H9 (cell line): ENCODE data around the gene IFI35. TPM values are rescaled to one million over a fixed set of nuclear protein-coding genes. Genes with fewer than 3 reads are reported as not detected.

Source experiments
- DNase-seq: peaks from one replicate; pipeline ENCODE4 v3.0.0-alpha.2; 2017
- H2AFZ ChIP-seq: one replicate; pipeline ENCODE4 v1.6.1; 2013; ENCODE audit warnings: mild to moderate bottlenecking, low read length, control low read depth, moderate library complexity
- H2AK5ac ChIP-seq: 2 replicates; pipeline ENCODE4 v1.6.1; 2013; ENCODE audit warnings: low read length, control low read depth, mixed read lengths; ENCODE audit not compliant: insufficient read length
- H2BK120ac ChIP-seq: one replicate; pipeline ENCODE4 v1.6.1; 2013; ENCODE audit warnings: low read depth, mild to moderate bottlenecking, low read length, control low read depth, inconsistent platforms; ENCODE audit not compliant: poor library complexity, severe bottlenecking
- H2BK12ac ChIP-seq: 2 replicates; pipeline ENCODE4 v1.6.1; 2013; ENCODE audit warnings: low read length, control low read depth, mixed read lengths, low read depth; ENCODE audit not compliant: insufficient read length
- H2BK15ac ChIP-seq: 2 replicates; pipeline ENCODE4 v1.6.1; 2013; ENCODE audit warnings: low read depth, low read length, control low read depth
- H2BK20ac ChIP-seq: one replicate; pipeline ENCODE4 v1.6.1; 2013; ENCODE audit warnings: low read depth, mild to moderate bottlenecking, low read length, control low read depth, inconsistent platforms; ENCODE audit not compliant: poor library complexity, severe bottlenecking
- H2BK5ac ChIP-seq: 2 replicates; pipeline ENCODE4 v1.6.1; 2013; ENCODE audit warnings: low read length, control low read depth, mixed read lengths; ENCODE audit not compliant: insufficient read length
- H3K14ac ChIP-seq: 2 replicates; pipeline ENCODE4 v1.6.1; 2013; ENCODE audit warnings: low read length, control low read depth; ENCODE audit not compliant: insufficient read depth
- H3K18ac ChIP-seq: 2 replicates; pipeline ENCODE4 v1.6.1; 2013; ENCODE audit warnings: low read depth, mild to moderate bottlenecking, mixed read lengths, low read length, control low read depth; ENCODE audit not compliant: insufficient read length
- H3K23ac ChIP-seq: 2 replicates; pipeline ENCODE4 v1.6.1; 2013; ENCODE audit warnings: low read length, control low read depth, mixed read lengths, low read depth; ENCODE audit not compliant: insufficient read length
- H3K23me2 ChIP-seq: 2 replicates; pipeline ENCODE4 v1.6.1; 2013; ENCODE audit warnings: low read depth, mild to moderate bottlenecking, mixed read lengths, low read length, control low read depth; ENCODE audit not compliant: insufficient read length, poor library complexity, severe bottlenecking
- H3K27ac ChIP-seq: 2 replicates; pipeline ENCODE4 v1.5.1; 2013; ENCODE audit warnings: low read length, control low read depth, mixed read lengths, low read depth; ENCODE audit not compliant: insufficient read length
- H3K27me3 ChIP-seq: 2 replicates; pipeline ENCODE4 v1.6.1; 2013; ENCODE audit warnings: low read length, control low read depth, inconsistent platforms; ENCODE audit not compliant: insufficient read depth
- H3K4ac ChIP-seq: 2 replicates; pipeline ENCODE4 v1.6.1; 2013; ENCODE audit warnings: low read depth, mild to moderate bottlenecking, control low read depth, inconsistent platforms, low read length, moderate library complexity
- H3K4me1 ChIP-seq: 2 replicates; pipeline ENCODE4 v1.6.1; 2013; ENCODE audit warnings: low read length, control low read depth, inconsistent platforms; ENCODE audit not compliant: insufficient read depth
- H3K4me2 ChIP-seq: 2 replicates; pipeline ENCODE4 v1.6.1; 2013; ENCODE audit warnings: low read length, control low read depth, mixed read lengths; ENCODE audit not compliant: insufficient read length, insufficient read depth
- H3K56ac ChIP-seq: 2 replicates; pipeline ENCODE4 v1.6.1; 2013; ENCODE audit warnings: low read depth, mild to moderate bottlenecking, mixed read lengths, low read length, control low read depth; ENCODE audit not compliant: insufficient read length
- H3K79me1 ChIP-seq: 2 replicates; pipeline ENCODE4 v1.6.1; 2013; ENCODE audit warnings: low read depth, mild to moderate bottlenecking, moderate library complexity, low read length, control low read depth, inconsistent platforms; ENCODE audit not compliant: insufficient read depth, poor library complexity, severe bottlenecking
- H3K79me2 ChIP-seq: 2 replicates; pipeline ENCODE4 v1.6.1; 2013; ENCODE audit warnings: low read length, control low read depth, inconsistent platforms; ENCODE audit not compliant: insufficient read depth
- H3K9ac ChIP-seq: 2 replicates; pipeline ENCODE4 v1.6.1; 2013; ENCODE audit warnings: low read length, control low read depth, mixed read lengths; ENCODE audit not compliant: insufficient read length; ENCODE audit errors: extremely low read depth
- H3K9me3 ChIP-seq: one replicate; pipeline ENCODE4 v1.6.1; 2013; ENCODE audit warnings: low read depth, low read length, inconsistent platforms; ENCODE audit not compliant: control insufficient read depth
- H3T11ph ChIP-seq: one replicate; pipeline ENCODE4 v1.6.1; 2013; ENCODE audit warnings: mild to moderate bottlenecking, low read length, control low read depth, inconsistent platforms
- H4K20me1 ChIP-seq: one replicate; pipeline ENCODE4 v1.6.1; 2013; ENCODE audit not compliant: control insufficient read depth, insufficient read length, insufficient read depth
- H4K5ac ChIP-seq: 2 replicates; pipeline ENCODE4 v1.6.1; 2013; ENCODE audit warnings: low read depth, mild to moderate bottlenecking, mixed read lengths, low read length, control low read depth; ENCODE audit not compliant: insufficient read length
- H4K8ac ChIP-seq: replicated peaks from 2 replicates; pipeline ENCODE4 v1.6.1; 2013; ENCODE audit warnings: low read length, control low read depth, mixed read lengths, low read depth; ENCODE audit not compliant: insufficient read length
- H4K91ac ChIP-seq: 2 replicates; pipeline ENCODE4 v1.6.1; 2013; ENCODE audit warnings: low read depth, mild to moderate bottlenecking, moderate library complexity, mixed read lengths, low read length, control low read depth; ENCODE audit not compliant: insufficient read length
- H3K27ac Mint-ChIP-seq, 3 experiments: 2 replicates in 2 of 3; 3 replicates in 1 of 3; pipeline ENCODE4 v1.8.0; 2020 to 2021; ENCODE audit warnings: mixed read lengths in 3 of 3, mild to moderate bottlenecking in 1 of 3, moderate library complexity in 1 of 3
- H3K27me3 Mint-ChIP-seq: 2 replicates; pipeline ENCODE4 v1.8.0; 2021; ENCODE audit warnings: low read depth, mild to moderate bottlenecking, moderate library complexity, mixed read lengths
- H3K36me3 Mint-ChIP-seq, 3 experiments: 2 replicates in 2 of 3; 3 replicates in 1 of 3; pipeline ENCODE4 v1.8.0; 2020 to 2021; ENCODE audit warnings: low read depth in 3 of 3, mixed read lengths in 3 of 3; ENCODE audit not compliant: insufficient read depth in 1 of 3
- H3K4me1 Mint-ChIP-seq, 2 experiments: 2 replicates each; pipeline ENCODE4 v1.8.0; 2020; ENCODE audit warnings: mixed read lengths in 2 of 2
- H3K4me3 Mint-ChIP-seq, 2 experiments: 2 replicates in 1 of 2; 3 replicates in 1 of 2; pipeline ENCODE4 v1.8.0; 2020 to 2021; ENCODE audit warnings: mild to moderate bottlenecking in 2 of 2, mixed read lengths in 2 of 2, moderate library complexity in 1 of 2
- H3K9me3 Mint-ChIP-seq, 2 experiments: 2 replicates in 1 of 2; 3 replicates in 1 of 2; pipeline ENCODE4 v1.8.0; 2020; ENCODE audit warnings: mild to moderate bottlenecking in 2 of 2, mixed read lengths in 2 of 2, moderate library complexity in 1 of 2
- CTCF ChIP-seq: fragments of 200-600 bp; sonication (generic); conservative IDR thresholded peaks from 3 replicates; pipeline ENCODE4 v1.8.0; 2021; ENCODE audit warnings: antibody characterized with exemption, mild to moderate bottlenecking
- WGBS: extraction: QIAGEN DNeasy Blood & Tissue Kit; methylation state at CpG from one replicate; pipeline ENCODE4 v1.1.7; 2013; ENCODE audit warnings: missing lambda C conversion rate, low lambda C conversion rate, mixed read lengths; ENCODE audit not compliant: insufficient read length; ENCODE audit errors: extremely low coverage; 5-methylcytosine and 5-hydroxymethylcytosine counted together
- total RNA-seq: library from RNA; stranded (reverse); gene quantifications from 2 replicates; pipeline ENCODE4 v1.2.1, GENCODE V29; 2021

IFI35 gene
- total RNA-seq, 1 experiment from 2014 or later: 4.2 TPM

DNA sequence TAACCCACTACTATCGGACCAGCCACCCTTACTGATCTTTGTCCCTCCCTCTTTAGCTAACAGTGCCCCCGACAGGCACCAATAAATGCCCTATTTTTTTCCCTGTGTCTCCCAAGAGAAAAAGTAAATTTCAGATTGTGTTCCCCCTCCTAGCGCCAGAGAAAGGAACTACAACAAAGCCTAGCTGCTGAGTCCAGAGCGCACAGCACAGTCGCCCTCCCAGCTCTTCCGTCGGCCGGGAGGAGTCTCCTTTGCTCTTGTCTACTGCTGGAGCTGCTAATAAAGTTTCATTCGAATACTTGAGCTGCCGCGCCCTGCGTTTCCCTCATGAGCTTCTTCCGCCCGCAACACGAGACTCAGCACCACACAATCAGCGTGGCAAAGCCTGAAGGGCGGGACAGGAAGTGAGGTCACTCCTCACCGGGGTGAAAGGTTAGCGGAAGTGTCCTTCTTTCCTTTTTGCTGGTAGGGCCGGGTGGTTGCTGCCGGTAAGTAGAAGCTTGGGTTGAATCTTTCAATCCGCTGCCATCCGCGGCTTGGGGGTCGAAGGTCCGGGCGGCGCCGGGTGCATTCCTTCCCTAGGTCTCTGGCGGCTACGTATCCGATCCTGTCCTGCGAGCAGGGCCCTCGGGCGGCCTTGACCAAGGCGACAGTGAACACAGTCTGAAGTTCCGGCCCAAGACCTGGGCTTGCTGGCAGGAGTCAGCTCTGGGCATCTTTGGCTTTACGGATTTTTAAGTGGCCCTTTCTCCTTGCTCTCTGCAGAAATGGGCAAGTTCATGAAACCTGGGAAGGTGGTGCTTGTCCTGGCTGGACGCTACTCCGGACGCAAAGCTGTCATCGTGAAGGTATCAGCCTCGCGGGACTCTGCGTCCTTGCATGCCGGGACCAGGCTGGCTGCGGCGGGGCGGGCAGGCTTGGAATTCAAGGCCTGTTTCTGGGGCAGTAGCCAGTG is 8.3 kb upstream of the IFI35 start, which contains the start of gene RPL27:
Gene RPL27 (plus strand): TSS at position 436 of the 955 bp plus-strand sequence. CDS start 332 bp downstream, at position 768.
- H3K23ac ChIP-seq: no peak within 1 kb of the TSS

More for the DNA sequence above, 8.3 kb upstream of the IFI35 start, which contains the start of gene RPL27:
- peak within 1 kb of the TSS; percentile 74 for H4K5ac ChIP-seq
- peak within 1 kb of the TSS; percentile 98 for H3K9ac ChIP-seq
- no peak within 1 kb of the TSS for H2BK15ac ChIP-seq
- peak within 1 kb of the TSS; percentile 15 for H2BK5ac ChIP-seq
- H3K4ac ChIP-seq: peak within 1 kb of the TSS; percentile 40; the same call in 1 of the 2 replicates
- peak within 1 kb of the TSS; percentile 58 for H4K8ac ChIP-seq
- H2AFZ ChIP-seq: no peak within 1 kb of the TSS
- H3K14ac ChIP-seq: peak within 1 kb of the TSS; percentile 92
- peaks cover 10% of the 10 kb centered on the region for H3K23me2 ChIP-seq
- peaks cover 20 to 25% of the 10 kb centered on the region in 2 experiments for H3K4me1 Mint-ChIP-seq
- no peak within 1 kb of the TSS for H2AK5ac ChIP-seq
- peaks cover 15% of the 10 kb centered on the region; the same call in 1 of the 2 replicates for H3K79me2 ChIP-seq
- H4K91ac ChIP-seq: no peak within 1 kb of the TSS
- no peak within 1 kb of the TSS for H2BK20ac ChIP-seq
- peak within 1 kb of the TSS; percentile 98 to 100 (median 99) for H3K27ac Mint-ChIP-seq
- no peak within 1 kb of the TSS for H2BK120ac ChIP-seq
- no peak within 1 kb of the TSS for H3T11ph ChIP-seq
- H3K4me1 ChIP-seq: no peaks in the 10 kb centered on the region
- WGBS: no CpG with 5 or more reads among the region's 49 CpGs
- H3K18ac ChIP-seq: peak within 1 kb of the TSS; percentile 81
- H3K36me3 Mint-ChIP-seq: peaks cover 37 to 58% (median 52%) of the 10 kb centered on the region in 3 experiments
- no peaks in the 10 kb centered on the region for H4K20me1 ChIP-seq
- no peaks in the 10 kb centered on the region for H3K27me3 Mint-ChIP-seq
- TF ChIP-seq CTCF: peak; percentile 89
- peaks cover 6% of the 10 kb centered on the region for H3K79me1 ChIP-seq
- no peaks in the 10 kb centered on the region; a peak in 1 of 5 replicates for H3K9me3 Mint-ChIP-seq
- H3K9me3 ChIP-seq: no peaks in the 10 kb centered on the region
- peak within 1 kb of the TSS; percentile 95 for H3K4me2 ChIP-seq
- no peaks in the 10 kb centered on the region for H3K27me3 ChIP-seq
- peak; percentile 100 for DNase-seq
- H2BK12ac ChIP-seq: no peak within 1 kb of the TSS
- peak within 1 kb of the TSS; percentile 13 for H3K27ac ChIP-seq
- H3K56ac ChIP-seq: peak within 1 kb of the TSS; percentile 38
- peak within 1 kb of the TSS; percentile 97 to 98 for H3K4me3 Mint-ChIP-seq
